RWPE2 (cell line): ENCODE measurements around the gene IRX6.

ENCODE experiments used
- ATAC-seq: fragments of 200-7000 bp; cut with Tn5 transposase; 3 replicates; pipeline ENCODE4 v1.9.1; 2021; ENCODE audit warnings: low read depth
- DNase-seq: peaks from one replicate; pipeline ENCODE4 v3.0.0-alpha.2; 2020; ENCODE audit warnings: low spot score
- H3K27ac ChIP-seq: fragments of 450-650 bp; 2 replicates; pipeline ENCODE4 v1.5.1; 2017; ENCODE audit warnings: mild to moderate bottlenecking; ENCODE audit not compliant: poor library complexity, severe bottlenecking
- H3K27me3 ChIP-seq: fragments of 250-450 bp; sonication (Bioruptor Pico); 2 replicates; pipeline ENCODE4 v1.5.1; 2021; ENCODE audit warnings: mild to moderate bottlenecking, moderate library complexity; ENCODE audit not compliant: insufficient read depth, poor library complexity, severe bottlenecking
- H3K36me3 ChIP-seq: fragments of 250-450 bp; sonication (Bioruptor Pico); 2 replicates; pipeline ENCODE4 v1.5.1; 2020; ENCODE audit warnings: low read depth, mild to moderate bottlenecking, moderate library complexity
- H3K4me1 ChIP-seq: fragments of 250-450 bp; sonication (Bioruptor Pico); 2 replicates; pipeline ENCODE4 v1.5.1; 2021; ENCODE audit warnings: mild to moderate bottlenecking, moderate library complexity; ENCODE audit not compliant: insufficient read depth, poor library complexity, severe bottlenecking
- H3K4me3 ChIP-seq: fragments of 250-450 bp; sonication (Bioruptor Pico); 2 replicates; pipeline ENCODE4 v1.5.1; 2021; ENCODE audit warnings: mild to moderate bottlenecking, moderate library complexity; ENCODE audit not compliant: severe bottlenecking
- H3K9me3 ChIP-seq: fragments of 250-450 bp; sonication (Bioruptor Pico); 2 replicates; pipeline ENCODE4 v1.5.1; 2021; ENCODE audit warnings: mild to moderate bottlenecking, moderate library complexity; ENCODE audit not compliant: severe bottlenecking
- CTCF ChIP-seq: fragments of 450-650 bp; IDR thresholded peaks from one replicate; pipeline ENCODE4 v1.5.1; 2017; ENCODE audit warnings: mild to moderate bottlenecking, moderate library complexity; ENCODE audit not compliant: poor library complexity, severe bottlenecking

Gene IRX6

DNA sequence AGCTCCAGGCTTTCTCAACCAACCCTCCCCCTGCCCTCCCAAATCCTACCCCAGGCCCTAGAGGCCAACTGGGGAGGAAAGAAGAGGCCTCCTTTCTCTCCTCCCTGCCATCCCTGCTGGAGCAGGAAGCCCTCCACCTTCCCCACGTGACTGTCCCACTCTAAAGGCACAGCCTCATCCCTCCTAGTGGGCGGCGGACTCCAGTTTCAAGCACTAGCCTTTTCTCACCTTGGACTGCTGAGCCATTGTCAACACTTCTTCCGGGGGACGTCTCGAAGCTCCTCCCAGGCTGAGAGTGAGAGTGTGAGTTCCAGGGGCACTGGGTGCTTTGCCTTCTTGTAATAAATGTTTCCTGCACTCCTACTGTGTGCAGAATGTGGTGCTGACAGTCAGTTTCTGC, 21.4 kb upstream of the IRX6 start:
- no peaks in the 10 kb centered on the region for H3K36me3 ChIP-seq
- H3K4me3 ChIP-seq: no peak overlapping the region
- H3K4me1 ChIP-seq: peaks cover 6% of the 10 kb centered on the region
- DNase-seq: no peak
- TF ChIP-seq CTCF: no peak
- H3K27ac ChIP-seq: no peak overlapping the region
- no peaks in the 10 kb centered on the region for H3K9me3 ChIP-seq
- H3K27me3 ChIP-seq: no peaks in the 10 kb centered on the region
- no peak for ATAC-seq

DNA sequence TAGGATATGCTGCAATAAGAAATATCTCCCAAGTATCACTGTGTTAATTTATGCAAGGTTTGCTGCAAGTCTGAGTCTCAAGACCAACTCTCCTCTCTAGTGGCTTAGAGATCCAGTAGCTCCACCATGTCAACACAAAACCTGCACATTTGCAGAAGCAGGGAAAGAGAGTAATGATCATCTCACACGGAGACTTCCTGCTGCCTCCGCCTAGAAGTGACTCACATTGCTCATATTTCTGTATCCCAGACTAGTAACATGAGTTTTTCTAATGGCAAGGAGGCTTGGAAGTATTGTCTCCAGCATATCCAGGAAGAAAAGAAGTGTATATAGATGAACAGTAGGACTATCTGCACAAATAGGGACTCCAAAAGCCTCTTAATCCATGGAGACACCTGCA, 15.0 kb upstream of the IRX6 start:
- no peaks in the 10 kb centered on the region for H3K4me1 ChIP-seq

GRCh38 chr16:55322327-55322726, 1.7 kb upstream of the IRX6 start:
- no peak overlapping the region for H3K27ac ChIP-seq
- H3K4me3 ChIP-seq: no peak overlapping the region
- no peaks in the 10 kb centered on the region for H3K36me3 ChIP-seq
- H3K27me3 ChIP-seq: peaks cover 74% of the 10 kb centered on the region
- ATAC-seq (no peak), DNase-seq (no peak)
- no peaks in the 10 kb centered on the region for H3K9me3 ChIP-seq
- no peak for TF ChIP-seq CTCF
- H3K4me1 ChIP-seq: no peaks in the 10 kb centered on the region

More for the DNA sequence above, 15.0 kb upstream of the IRX6 start:
- Histone ChIP-seq H3K27ac (no peak overlapping the region), H3K27me3 (no peaks in the 10 kb centered on the region), H3K4me3 (no peak overlapping the region), H3K36me3 (no peaks in the 10 kb centered on the region), H3K9me3 (no peaks in the 10 kb centered on the region)
- TF ChIP-seq CTCF: no peak
- DNase-seq: no peak
- no peak for ATAC-seq

GRCh38 chr16:55324285-55325079, 479 bp downstream of the IRX6 start:
- H3K36me3 ChIP-seq: no peaks in the 10 kb centered on the region
- peaks cover 53% of the 10 kb centered on the region for H3K27me3 ChIP-seq
- DNase-seq (no peak), ATAC-seq (no peak)
- no peak for TF ChIP-seq CTCF
- no peak overlapping the region for H3K27ac ChIP-seq
- H3K4me1 ChIP-seq: no peaks in the 10 kb centered on the region
- H3K9me3 ChIP-seq: no peaks in the 10 kb centered on the region
- no peak overlapping the region for H3K4me3 ChIP-seq

DNA sequence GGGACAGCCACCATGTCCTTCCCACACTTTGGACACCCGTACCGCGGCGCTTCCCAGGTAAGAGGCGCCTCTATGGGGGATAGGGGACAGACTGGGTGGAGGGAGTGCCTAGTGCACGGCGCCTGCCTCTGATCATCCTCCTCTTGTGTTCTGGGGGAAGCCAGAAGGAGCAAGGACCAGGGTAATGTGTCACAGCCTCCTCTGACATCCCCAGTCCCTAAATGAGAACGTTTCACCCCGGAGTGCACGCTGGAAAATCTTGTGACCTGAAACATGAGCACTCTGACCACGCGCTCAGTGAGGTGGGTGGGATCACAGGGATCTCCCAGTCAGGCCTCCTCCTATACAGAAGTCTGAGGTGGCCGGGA, 1.1 kb downstream of the IRX6 start:
- no peak overlapping the region for H3K27ac ChIP-seq
- H3K36me3 ChIP-seq: no peaks in the 10 kb centered on the region
- H3K4me1 ChIP-seq: no peaks in the 10 kb centered on the region
- DNase-seq (no peak), ATAC-seq (no peak)
- peaks cover 48% of the 10 kb centered on the region for H3K27me3 ChIP-seq
- H3K9me3 ChIP-seq: no peaks in the 10 kb centered on the region
- H3K4me3 ChIP-seq: no peak overlapping the region
- TF ChIP-seq CTCF: no peak
